HG03520 (cell line): ENCODE data around the gene KRT15.

Source experiments
- ATAC-seq: cut with Tn5 transposase; IDR thresholded peaks from one replicate; pipeline ENCODE4 v1.9.1; 2021; ENCODE audit warnings: mild to moderate bottlenecking, moderate library complexity; ENCODE audit not compliant: unreplicated experiment

The KRT15 gene

DNA sequence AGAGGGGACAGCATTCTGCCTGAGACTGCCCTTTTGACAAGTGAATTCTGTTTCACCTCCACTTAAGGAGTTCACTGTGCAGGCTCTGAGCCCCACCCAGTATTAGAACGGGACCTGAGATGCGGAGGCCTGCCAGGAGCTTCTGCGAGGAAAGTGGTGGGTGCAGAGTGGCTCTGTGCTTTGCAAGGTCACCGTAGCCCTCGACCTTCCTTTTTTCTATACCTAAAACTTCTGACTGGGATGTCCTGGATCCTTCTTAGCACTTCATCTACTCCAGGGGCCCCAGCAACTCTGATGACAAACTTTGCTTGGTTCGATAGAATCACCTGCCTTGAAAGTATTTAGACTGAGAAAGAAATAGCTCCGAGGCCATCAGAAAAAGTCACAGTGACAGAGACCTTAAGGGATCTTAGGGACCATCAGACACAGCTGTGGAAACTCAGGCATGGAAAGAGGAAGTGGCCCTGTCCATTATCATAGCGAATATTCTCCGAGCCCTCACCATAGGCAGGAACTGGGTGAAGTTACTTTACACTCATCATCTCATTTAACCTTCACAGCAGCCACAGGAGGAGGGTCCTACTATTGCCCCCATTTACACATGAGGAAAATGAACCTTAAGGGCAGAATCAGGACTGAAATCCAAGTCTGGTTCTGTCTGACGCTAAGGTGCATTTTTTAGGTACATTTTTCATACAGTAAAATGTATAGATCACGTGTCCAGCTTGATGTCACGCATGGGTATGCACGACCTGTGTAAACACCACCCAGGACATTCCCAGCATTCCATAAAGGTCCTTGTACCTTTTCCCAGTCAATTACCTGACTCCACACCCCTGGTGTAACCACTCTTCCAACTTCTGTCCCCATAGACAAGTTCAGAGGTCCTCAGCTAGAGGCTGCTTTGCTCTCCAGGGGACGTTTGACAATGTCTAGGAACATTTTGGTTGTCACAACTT is 12.6 kb downstream of the KRT15 start:
- no peak for ATAC-seq

DNA sequence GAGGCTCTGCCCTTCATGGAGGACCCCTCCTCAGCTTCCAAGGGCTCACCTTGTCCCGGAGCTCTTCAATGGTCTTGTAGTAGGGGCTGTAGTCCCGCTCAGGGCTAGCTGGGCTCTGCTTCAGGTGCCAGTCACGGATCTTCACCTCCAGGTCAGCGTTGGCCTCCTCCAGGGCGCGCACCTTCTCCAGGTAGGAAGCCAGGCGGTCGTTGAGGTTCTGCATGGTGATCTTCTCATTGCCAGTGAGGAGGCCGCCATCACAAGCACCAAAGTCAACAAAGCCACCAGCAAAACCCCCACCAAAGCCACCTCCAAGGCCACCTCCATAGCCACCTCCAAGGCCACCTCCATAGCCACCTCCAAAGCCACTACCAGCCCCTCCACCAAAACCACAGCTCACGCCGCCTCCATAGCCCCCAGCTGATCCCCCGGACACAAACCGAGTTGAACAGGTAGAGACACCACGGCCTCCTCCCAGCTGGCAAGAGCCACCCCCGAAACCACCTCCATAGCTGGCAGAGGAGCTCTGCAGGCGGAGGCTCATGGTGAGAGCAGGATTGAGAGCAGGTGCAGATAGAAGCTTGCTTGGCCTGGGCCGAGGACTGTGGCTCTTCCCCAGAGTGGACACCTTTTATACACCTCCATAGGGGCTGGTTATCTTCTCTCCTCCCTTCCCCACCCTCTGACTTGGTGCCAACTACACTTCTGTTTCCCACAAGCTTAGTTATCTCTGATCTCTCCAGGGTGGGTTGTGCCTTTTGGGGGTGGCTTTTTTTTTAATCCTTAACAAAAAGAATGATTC is 13.5 kb downstream of the KRT15 start, which contains the start of gene KRT13:
TSS of gene KRT13 (minus strand) at position 606 of the 802 bp plus-strand sequence. CDS start at position 544, 62 bp downstream.
- no peak for ATAC-seq

DNA sequence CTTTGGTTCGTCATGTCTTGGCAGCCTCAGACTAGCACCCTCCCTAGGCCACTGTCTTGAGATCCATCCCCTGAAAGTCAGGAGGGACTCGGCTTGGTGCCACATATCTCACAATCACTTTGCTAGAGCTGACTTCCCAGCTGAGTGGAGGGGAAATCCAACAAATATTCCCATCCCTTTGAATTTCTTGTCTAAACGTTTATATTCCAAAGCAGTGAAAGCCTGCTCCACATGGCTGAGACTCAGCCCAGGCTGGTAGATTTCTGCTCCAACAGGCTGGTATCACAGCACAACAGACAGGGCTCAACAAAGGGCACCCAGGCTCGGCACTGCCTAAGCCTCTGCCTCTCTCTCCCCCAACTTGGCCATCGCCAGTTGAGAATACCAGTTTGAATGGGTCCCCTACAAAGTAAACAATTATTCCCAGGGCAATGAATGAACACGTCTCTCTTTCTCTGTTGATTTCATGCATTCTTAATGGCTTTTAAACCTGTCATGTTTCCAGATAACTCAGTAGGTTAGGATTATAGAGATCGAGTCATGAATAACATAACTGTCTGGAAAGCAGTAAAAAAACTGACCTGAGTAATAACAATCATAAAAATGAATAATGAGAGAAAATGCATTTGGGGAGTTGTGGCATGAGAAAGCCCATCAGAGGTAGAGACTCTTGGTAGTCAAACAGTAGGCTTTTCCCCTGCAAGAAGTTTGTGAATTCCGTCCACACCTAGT is 14.3 kb downstream of the KRT15 start:
- ATAC-seq: no peak

DNA sequence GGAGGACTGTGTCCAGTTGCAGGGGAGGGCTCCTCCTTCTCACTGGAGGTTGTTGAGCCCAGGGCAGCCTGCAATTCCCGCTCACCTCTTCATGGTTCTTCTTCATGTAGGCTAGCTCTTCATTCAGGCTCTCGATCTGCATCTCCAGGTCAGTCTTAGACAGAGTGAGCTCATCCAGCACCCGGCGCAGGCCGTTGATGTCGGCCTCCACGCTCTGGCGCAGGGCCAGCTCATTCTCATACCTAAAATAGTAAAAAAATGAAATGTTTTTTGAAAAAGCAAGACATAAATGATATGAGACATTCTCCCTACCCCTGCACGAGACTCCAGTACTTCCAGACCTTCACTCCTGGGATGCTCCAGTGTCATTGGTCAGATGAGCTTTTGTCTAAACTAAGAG is 15.5 kb downstream of the KRT15 start:
- ATAC-seq: no peak

DNA sequence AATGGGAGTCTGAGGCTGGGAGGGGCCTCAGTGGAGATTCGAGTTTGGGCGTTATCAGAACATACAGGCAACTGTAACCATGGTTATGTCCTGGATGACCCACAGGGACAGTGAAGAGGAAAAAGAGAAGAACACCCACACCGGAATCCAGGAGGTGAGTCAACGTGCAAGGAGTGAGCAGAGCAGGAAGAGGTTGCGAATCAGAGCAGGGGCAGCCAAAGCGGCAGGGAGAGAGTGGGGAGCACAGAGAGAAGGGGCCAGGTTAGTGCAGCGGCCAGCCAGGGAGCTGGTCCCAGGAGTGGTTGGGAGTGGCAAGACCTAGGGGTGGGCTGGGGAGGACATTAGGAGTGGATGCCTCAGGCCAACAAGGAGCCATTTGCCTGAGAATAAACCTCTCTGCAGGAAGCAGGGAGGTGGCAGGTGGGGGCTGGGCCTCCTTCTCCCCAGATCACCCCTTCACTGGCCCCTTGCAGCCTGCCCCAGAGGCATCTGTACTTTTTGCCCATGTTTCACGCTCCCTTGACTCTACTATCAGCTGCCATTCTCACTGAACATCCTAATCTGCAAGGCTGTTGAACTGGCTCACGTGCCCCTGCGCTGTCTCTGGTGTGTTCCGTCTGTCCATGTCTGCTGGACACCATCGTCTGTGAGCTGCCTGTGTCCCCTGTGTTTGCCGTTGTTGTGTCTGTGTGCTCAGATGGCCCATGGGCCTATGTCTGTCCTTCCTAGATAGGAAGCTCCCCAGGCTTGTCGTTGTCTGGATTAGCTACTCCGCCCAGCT is 18.4 kb downstream of the KRT15 start:
- no peak for ATAC-seq

DNA sequence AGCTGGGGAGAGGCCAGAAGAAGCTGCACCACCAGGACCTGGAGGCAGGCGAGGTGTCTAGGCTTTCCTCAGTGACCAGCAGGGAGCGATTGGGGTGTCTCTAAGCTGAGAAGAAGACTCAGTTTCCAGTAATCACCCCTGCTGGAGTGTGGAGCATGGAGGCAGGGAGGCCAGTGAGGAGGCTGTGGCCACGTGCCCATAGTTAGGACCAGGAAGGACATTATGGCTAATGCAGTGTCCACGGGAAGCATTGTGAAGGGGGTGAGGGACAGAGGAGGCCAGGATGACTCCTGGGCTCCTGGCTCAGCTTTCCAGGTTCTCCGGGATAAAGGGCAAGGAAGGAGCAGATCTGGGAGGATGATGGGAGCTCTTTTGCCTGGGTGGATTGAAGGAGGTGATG is 19.0 kb downstream of the KRT15 start:
- no peak for ATAC-seq

DNA sequence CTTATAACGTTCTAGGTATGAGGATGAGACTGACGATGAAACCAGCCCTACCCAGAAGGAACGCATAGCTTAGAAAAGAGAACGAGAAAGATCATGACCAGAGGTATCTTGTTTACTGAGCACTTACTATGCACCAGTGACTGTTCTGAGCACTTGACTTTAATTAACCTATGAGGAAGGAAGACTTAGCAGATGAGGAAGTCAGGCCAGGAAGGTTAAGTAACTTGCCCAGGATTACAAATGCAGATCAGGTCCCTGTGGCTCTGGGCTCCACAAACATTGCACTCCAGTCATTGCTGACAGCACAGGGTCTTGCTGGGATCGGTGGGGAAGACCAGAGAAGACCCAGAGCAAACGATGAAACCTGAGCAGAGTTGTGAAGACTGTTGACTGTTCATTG is 20.4 kb downstream of the KRT15 start:
- no peak for ATAC-seq

DNA sequence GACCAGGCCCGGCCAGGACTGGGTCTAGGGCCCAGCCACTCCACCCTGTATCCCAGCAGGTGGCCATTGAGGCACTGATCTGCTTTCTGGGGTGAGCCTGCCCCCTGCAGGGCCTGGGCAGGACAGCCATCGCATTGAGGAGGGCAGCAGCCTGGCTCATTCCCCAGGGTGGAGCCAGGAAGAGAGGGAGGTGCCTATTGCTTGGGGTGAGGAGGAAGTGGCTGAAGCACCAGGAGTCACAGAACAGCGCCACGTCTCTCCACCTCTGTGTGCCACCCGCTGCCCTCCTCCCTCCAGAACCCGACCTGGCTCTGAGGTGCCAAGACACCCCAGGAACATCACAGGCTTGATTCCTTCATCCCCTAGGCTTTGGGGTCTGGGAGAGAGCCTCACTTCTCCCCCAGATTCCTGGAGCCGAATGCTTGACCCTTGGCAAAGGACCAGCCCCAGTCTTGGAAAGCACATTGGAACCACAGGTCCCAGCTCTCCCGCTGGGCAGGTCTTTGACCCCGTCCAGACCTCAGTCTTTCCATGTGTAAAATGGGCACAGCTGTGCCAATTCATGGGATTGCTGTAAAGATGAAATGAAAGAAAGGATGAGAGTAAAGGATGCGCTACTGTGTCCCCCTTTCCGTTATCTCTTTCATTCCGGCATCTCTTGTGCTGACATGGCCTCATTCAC is 21.7 kb downstream of the KRT15 start:
- no peak for ATAC-seq

DNA sequence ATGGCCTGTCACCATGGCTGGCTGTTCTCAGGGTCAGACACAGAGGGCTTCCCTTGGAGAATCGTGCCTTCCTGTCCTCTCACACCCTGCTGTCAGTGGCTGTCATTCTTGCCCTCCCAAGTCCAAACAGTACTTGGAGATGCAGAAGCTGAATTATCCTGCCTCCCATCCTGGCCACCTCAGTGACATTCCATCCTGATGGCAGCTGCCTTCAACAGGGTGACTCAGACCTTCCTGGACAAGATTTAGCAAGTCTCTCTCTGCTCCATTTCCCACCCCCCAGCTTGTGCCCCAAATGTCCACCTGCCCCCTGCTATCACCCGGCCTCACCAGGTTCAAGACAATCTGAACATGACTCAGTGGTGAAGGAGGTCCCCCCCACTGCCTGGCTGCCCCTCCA is 24.2 kb downstream of the KRT15 start:
- no peak for ATAC-seq

DNA sequence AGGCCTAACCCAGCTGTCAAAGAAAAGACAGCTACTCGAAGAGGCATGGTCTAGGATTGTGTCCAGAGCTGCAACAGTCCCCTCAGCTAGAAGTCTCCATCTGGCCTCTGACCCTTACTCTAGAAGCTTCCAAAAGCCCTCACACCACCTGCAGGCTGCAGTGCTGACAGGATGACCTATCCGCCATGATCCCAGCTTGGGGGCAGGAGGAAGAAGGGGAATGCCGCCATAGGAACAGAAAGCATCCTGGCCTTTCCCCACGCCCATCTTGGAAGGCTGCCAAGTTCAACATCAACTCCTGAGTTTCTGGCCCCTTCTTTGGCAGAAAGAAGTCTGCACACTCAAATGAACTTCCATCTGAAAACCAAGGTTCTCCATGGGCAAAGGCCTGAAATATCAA is 25.9 kb downstream of the KRT15 start:
- ATAC-seq: no peak

DNA sequence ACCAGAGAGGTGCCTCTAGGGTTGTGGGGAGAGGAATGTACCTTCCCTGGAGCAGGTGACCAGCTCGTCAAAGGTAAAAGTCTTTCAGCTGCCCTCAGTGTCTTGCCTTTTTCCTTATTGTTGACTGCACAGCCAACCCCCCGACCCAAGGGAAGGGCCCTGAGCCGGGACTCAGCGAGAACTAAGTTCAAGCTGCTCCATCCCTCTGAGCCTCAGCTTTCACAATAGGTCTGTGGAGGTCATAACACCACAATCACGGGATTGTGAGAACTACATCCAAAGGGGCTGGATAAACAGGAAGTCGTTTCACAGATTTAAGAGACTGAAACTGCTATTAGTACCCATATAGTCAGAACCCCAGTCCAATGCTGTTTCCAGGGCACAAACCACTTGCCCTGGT is 26.3 kb downstream of the KRT15 start:
- no peak for ATAC-seq

DNA sequence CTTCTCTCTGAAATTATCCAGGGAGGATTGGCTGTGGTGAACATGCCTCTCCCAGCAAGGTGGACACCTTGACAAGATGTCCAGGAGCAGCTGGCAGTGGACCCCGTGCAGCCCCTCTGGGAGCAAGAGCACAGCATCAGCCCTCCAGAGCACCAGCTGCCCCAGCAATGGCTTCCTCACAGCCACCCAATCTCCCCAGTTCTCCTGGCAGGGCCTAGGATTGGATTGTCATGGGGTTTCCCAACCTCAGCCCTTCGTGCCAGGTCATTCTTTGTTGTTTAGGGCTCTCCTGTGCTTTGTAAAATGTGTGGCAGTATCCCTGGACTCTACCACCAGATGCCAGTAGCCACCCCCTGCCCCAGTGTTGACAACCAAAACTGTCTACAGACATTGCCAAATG is 27.2 kb downstream of the KRT15 start:
- no peak for ATAC-seq

DNA sequence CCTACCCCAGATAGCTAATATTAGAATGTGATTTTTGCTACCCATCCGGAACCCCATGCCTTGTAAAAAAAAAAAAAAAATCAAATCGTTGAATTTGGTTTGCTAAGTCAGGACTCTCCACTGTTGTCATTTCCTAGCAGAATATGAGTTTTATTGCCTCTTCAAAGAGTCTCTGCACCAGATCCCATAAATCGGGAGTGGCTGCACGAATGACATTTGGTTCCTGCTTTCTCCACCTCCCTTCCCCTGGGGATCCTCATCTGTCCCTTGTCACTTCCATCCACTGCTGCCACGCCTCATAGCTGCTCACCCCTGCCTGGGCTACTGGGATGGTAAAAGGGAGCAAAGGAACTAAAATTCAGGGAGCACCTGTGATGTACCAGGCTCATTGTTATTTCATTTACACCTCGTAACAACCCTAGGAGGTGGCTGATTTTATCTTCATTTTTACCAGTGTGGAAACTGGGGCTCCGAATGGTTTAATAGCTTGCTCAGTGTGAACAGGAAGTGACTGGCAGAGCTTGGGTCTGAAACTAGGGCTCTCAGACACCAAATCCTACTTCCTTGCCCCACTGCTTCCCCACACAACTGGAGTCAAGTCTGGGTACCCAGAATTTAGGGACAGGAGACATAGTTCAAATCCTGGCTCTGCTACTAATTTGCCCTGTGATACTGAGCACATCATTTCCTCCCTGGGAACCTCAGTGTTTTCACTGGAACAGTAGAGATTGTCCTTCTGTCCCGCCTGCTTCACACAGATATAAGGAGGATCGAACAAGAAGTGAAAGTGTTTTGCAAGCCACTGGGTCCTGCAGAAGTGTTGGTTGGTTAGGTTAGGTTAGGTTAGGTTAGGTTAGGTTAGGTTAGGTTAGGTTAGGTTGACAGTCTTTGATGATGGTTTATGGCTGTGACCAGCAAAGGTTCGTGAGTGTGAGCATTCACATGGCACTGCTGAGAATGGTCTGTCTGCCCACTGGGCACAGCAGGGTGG is 28.4 kb downstream of the KRT15 start:
- ATAC-seq: no peak

DNA sequence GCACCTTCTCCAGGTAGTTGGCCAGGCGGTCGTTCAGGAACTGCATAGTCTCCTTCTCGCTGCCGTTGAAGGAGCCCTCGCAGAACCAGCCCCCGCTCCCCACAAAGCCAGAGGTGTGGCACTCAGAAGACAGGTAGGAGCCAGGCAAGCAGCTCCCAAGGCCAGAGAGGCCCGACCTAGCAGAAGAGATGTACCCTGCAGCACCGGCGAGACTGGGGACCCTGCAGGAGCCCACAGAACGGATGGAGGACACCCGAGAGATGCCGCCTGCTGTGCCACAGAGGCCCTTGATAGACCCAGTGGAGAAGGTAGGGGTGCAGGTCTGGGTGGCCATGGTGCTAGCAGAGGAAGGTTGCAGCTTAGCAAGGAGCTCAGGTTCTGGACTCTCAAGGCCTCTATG is 29.2 kb downstream of the KRT15 start, which contains the start of gene KRT36:
TSS of gene KRT36 (minus strand) at position 380 of the 400 bp plus-strand sequence. CDS start at position 334, 46 bp downstream.
- ATAC-seq: no peak

DNA sequence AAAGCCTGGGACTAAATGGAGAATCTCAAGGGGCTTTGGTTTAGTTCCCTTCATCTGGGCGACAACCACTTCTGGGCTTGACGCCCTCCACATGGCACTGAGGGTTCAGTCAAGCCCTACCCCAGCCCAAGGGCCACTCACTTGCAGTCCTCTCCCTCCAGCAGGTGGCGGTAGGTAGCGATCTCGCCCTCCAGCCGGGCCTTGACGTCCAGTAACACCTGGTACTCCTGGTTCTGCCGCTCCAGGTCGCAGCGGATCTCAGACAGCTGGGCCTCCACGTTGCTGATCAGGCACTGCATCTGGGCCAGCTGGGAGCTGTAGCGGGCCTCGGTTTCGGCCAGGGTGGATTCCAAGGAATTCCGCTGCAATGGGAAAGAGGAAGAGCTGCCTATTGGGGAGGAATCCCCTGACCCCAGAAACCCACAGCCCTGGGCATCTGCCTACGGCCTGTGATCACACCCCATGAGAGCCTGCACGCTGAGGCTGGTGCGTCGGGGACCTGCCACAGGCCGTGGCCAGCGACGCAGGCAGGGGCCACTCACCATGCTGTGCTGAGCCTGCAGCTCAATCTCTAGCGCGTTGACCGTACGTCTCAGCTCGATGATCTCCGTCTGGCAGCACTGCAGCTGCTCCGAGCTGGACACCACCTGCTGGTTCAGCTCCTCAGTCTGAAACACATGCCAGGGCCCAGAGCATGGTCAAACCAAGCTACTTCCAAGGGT is 31.7 kb downstream of the KRT15 start:
- ATAC-seq: no peak

DNA sequence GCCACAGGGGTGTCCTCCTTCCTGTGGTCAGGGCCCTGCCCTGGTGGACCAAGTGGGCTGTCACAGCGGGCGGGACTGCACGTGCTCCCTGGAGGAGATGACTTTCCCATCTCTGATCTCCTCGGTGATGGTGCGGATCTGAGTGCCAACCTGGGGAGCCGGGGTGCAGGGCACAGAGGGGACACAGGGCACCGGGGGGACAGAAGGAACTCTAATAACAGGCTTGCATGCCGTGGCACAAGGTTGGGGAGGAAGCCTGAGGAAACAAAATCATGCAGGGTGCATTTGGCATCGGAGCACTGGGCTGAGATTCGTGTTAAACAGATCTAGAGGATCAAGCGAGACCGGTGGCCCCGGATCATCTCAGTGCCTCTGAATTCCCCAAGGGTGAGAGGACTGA is 32.4 kb downstream of the KRT15 start:
- no peak for ATAC-seq

DNA sequence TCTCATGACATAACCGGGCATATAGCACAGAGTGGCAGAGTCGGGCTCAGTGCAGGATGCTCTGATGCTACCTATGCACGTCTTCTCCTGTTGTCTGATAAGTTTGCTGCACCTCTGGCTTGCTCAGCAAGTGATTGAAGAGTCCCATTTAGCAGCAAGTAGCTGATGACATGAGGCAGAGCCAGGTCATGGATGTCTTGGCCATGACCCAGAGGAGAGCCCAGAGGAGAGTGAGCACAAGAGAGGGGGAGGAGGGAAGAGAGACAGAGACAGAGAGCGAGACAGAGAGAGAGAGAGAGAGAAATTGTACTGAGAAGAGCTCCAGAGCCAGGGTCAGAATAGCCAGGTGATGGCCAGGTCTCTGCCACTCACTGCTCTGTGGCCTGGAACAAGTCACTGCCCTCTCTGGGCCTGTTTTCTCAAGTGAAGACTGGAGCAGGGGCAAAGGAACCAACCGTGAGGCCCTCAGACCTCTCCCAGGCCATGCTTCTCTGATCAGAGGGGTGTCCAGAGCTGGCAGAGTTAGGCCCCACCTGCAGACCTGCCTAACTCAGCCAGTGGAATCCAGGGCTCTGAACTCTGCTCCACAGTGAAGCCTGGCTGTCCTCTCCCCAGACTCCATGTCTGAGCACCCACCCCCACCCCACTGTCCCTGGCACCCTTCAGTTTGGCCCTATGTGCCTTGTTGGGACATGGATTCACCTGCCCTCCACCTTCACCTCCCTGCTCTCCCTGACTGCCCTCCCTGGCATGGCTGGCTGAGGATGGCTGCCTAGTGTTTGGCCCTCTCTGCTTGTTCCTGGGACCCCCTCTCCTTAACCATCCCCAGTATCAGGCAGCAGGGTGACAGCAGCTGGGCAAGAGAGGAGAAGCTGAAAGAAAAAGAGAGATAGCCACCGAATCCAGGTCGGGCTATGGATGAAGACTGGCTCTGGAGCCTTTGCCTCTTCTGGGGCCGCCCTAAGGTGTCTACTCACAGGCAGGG is 33.5 kb downstream of the KRT15 start:
- ATAC-seq: no peak
